ENCODE measurements around the gene IGSF21.

GRCh38 chr1:18121072-18121820 is 13.6 kb downstream of the IGSF21 start:
- TF ChIP-seq POLR2A (IDR thresholded peaks at IDR 0.05; ENCODE audit: low read length) (no peak), GATA1 (IDR thresholded peaks at IDR 0.05; ENCODE audit: low read depth, low read length) (no peak)
